ENCODE results near the gene DIP2C.

The DIP2C gene

DNA sequence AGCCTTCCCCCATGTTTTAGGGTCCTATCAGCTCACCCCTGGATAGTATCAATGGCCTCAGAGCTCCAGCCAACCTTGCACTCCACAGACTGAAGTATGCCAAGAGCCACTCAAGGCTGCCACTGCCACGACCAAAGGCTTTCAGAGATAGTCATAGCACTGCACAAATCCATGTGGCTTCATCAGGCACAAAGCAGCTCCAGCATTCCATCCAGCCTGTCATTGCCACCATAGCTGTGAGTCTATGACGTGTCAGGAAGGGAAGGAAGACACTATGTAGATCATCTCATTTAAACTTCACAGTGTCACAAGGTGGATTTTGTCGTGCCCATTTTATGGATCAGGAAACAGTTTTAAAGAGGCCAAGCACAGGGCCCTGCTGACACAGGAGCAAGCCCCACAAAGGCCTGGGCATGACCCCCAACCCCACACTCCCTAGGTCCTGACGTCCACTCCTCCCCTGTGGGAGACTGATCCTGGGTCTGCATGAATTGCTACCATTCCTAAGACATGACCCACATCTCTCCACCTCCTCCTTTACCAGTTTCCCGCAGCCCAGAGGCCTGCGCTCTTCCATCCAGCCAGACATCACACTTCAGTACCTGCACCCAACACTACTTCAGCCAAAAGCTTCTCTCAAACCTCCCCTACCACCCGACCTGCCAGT is 119.4 kb downstream of the DIP2C start:
- Histone ChIP-seq H3K27me3 (ENCODE audit: control insufficient read depth, insufficient read depth, low read length) (no peaks in the 10 kb centered on the region), H3K4me3 (ENCODE audit: low read length) (no peak overlapping the region), H3K4me2 (ENCODE audit: low read length) (no peak overlapping the region), H3K9me3 (replicated peaks; ENCODE audit: low read length) (peaks cover 3% of the 10 kb centered on the region), H3K9ac (ENCODE audit: low read depth, low read length) (no peak overlapping the region), H3K36me3 (ENCODE audit: insufficient read depth, low read length) (no peaks in the 10 kb centered on the region), H3K4me1 (ENCODE audit: control insufficient read depth, insufficient read depth, low read length) (no peaks in the 10 kb centered on the region)

DNA sequence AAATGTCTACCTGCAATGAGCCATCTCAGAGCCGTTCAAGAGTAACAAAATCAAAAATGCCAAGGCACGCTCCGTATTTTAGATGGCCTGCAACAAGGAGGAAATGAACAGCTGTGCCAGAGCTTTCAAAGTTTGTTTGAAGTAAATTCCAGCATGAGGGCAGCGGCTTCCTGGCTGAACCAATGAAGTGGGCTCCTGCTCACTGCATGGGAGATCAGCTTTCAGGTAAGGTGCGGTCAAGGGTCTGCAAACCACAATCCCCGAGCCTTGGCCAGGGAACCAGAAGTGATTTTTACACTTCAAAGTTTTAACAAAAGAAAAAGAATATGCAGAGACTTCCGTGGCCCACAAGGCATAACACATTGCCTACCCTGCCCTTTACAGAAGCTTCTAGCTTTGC is 120.6 kb downstream of the DIP2C start:
- no peaks in the 10 kb centered on the region for H3K36me3 ChIP-seq (ENCODE audit: insufficient read depth, low read length)
- H3K4me1 ChIP-seq (ENCODE audit: control insufficient read depth, insufficient read depth, low read length): no peaks in the 10 kb centered on the region
- H3K4me3 ChIP-seq (ENCODE audit: low read length): no peak overlapping the region
- peaks cover 8% of the 10 kb centered on the region for H3K9me3 ChIP-seq (replicated peaks; ENCODE audit: low read length)
- H3K9ac ChIP-seq (ENCODE audit: low read depth, low read length): no peak overlapping the region
- no peak overlapping the region for H3K4me2 ChIP-seq (ENCODE audit: low read length)
- no peaks in the 10 kb centered on the region for H3K27me3 ChIP-seq (ENCODE audit: control insufficient read depth, insufficient read depth, low read length)

DNA sequence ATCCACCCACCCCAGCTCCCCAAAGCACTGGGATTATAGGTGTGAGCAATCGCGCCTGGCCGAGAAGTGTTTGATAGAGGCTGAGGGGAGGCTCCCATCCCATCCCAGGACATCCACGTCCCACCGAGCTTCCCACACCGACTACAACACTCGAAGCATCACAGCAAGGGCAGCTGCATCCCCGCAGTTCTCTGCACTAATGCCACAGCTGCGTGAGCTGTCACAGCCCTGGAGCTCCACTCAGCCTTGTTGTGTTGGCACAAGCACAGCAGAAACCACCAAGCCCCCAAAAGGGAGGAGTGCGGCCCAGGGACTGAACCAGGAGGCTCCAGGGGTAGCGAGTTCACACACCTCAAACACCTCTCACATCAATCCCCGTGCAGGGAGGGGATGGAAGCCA is 121.6 kb downstream of the DIP2C start:
- no peak overlapping the region for H3K4me3 ChIP-seq (ENCODE audit: low read length)
- H3K4me1 ChIP-seq (ENCODE audit: control insufficient read depth, insufficient read depth, low read length): no peaks in the 10 kb centered on the region
- no peaks in the 10 kb centered on the region for H3K27me3 ChIP-seq (ENCODE audit: control insufficient read depth, insufficient read depth, low read length)
- no peak overlapping the region for H3K4me2 ChIP-seq (ENCODE audit: low read length)
- H3K9ac ChIP-seq (ENCODE audit: low read depth, low read length): no peak overlapping the region
- no peaks in the 10 kb centered on the region for H3K36me3 ChIP-seq (ENCODE audit: insufficient read depth, low read length)
- H3K9me3 ChIP-seq (replicated peaks; ENCODE audit: low read length): peaks cover 8% of the 10 kb centered on the region

DNA sequence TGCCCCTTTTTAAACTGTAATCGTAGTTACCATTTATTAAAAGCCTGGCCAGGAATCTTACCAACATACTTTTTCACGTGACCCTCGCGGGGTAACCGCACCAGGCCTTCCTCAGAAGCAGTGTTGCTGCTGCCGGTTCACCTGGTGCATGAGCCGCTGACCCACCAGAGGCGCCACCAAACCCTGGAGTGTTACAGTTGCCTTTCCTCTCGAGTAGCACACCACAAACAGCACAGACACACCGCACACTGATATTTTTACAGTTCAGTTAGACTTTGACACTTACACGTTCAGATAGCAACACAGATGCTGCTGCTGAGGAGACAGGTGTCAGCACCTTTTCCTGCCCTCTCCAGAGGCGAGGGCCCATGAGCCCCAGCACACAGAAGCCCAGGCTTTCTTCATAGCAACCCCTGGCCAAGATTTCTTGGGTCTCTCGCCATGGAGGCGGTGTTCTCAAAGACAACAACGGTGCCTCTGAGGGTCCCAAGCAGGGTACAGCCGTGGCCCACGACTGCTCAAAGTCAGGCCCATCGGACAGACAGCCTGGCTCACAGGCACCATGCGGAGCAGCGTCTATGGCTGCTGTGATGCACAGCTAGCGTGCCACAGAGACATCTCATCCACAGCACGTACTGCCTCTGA is 123.1 kb downstream of the DIP2C start:
- no peak overlapping the region for H3K4me3 ChIP-seq (ENCODE audit: low read length)
- peaks cover 8% of the 10 kb centered on the region for H3K9me3 ChIP-seq (replicated peaks; ENCODE audit: low read length)
- no peaks in the 10 kb centered on the region for H3K27me3 ChIP-seq (ENCODE audit: control insufficient read depth, insufficient read depth, low read length)
- H3K36me3 ChIP-seq (ENCODE audit: insufficient read depth, low read length): no peaks in the 10 kb centered on the region
- no peak overlapping the region for H3K4me2 ChIP-seq (ENCODE audit: low read length)
- no peak overlapping the region for H3K9ac ChIP-seq (ENCODE audit: low read depth, low read length)
- H3K4me1 ChIP-seq (ENCODE audit: control insufficient read depth, insufficient read depth, low read length): no peaks in the 10 kb centered on the region

DNA sequence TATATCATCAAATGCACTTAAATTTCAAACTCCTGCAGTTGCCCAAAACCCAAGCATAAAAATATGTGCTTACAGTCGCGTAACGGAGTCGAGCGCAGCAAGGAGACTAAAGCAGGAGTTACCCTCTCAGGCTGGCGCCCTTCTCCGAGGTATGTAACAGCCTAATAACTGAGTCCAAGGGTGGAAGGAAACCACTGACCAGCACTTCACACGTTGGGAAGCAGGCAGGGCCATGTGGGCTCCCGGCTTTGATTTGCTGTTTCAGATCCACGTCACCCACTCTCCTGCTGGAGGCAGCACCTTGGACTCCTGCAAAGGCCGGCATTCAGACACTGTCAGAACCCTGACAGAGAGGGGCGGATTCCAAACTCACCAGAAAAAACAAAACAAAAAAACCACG is 123.8 kb downstream of the DIP2C start:
- Histone ChIP-seq H3K4me3 (ENCODE audit: low read length) (no peak overlapping the region), H3K9ac (ENCODE audit: low read depth, low read length) (no peak overlapping the region), H3K4me2 (ENCODE audit: low read length) (no peak overlapping the region)

DNA sequence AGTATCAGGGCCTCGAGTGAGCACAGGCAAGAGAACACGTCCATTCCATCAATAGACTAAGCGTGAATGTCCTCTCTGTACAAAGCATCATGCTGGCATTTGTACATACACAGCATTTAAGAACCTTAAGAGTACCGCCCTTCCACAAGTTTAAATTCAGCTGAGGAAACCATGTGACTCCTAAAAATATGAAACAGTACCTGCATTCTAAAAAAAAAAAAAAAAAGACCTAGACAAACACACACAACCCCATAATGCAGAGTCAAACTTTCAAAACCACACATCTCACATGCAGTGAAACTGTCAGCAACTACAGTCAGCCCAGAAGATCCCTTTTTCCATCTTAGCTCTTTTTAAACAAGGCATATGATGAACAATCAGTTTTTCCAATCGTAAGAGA is 124.3 kb downstream of the DIP2C start:
- H3K9me3 ChIP-seq (replicated peaks; ENCODE audit: low read length): peaks cover 8% of the 10 kb centered on the region
- H3K9ac ChIP-seq (ENCODE audit: low read depth, low read length): no peak overlapping the region
- no peaks in the 10 kb centered on the region for H3K4me1 ChIP-seq (ENCODE audit: control insufficient read depth, insufficient read depth, low read length)
- H3K4me2 ChIP-seq (ENCODE audit: low read length): no peak overlapping the region
- no peaks in the 10 kb centered on the region for H3K27me3 ChIP-seq (ENCODE audit: control insufficient read depth, insufficient read depth, low read length)
- no peaks in the 10 kb centered on the region for H3K36me3 ChIP-seq (ENCODE audit: insufficient read depth, low read length)
- no peak overlapping the region for H3K4me3 ChIP-seq (ENCODE audit: low read length)

More for the DNA sequence above, 123.8 kb downstream of the DIP2C start:
- Histone ChIP-seq H3K27me3 (ENCODE audit: control insufficient read depth, insufficient read depth, low read length) (no peaks in the 10 kb centered on the region), H3K36me3 (ENCODE audit: insufficient read depth, low read length) (no peaks in the 10 kb centered on the region), H3K9me3 (replicated peaks; ENCODE audit: low read length) (peaks cover 8% of the 10 kb centered on the region), H3K4me1 (ENCODE audit: control insufficient read depth, insufficient read depth, low read length) (no peaks in the 10 kb centered on the region)

DNA sequence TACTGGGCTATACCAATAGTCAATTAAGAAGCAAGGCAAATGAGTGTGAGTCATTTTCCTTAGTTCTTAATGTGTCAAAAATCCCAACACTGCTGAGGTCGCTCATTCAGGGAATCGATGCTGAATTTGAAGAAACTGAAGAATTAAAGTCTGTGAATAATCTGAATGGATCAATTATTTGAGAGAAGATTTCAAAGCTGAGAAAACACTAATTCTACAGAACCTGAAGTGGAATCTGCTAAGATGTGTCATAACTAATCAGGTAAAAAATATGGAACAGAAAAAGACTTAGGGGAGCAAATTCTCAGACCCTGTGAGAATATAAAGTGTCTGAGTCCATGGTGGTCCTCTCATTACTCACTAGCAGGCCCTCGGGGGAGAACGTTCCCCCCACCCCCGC is 125.6 kb downstream of the DIP2C start:
- Histone ChIP-seq H3K27me3 (ENCODE audit: control insufficient read depth, insufficient read depth, low read length) (no peaks in the 10 kb centered on the region), H3K9ac (ENCODE audit: low read depth, low read length) (no peak overlapping the region), H3K4me1 (ENCODE audit: control insufficient read depth, insufficient read depth, low read length) (no peaks in the 10 kb centered on the region), H3K4me3 (ENCODE audit: low read length) (no peak overlapping the region), H3K9me3 (replicated peaks; ENCODE audit: low read length) (peaks cover 5% of the 10 kb centered on the region), H3K4me2 (ENCODE audit: low read length) (no peak overlapping the region), H3K36me3 (ENCODE audit: insufficient read depth, low read length) (no peaks in the 10 kb centered on the region)

DNA sequence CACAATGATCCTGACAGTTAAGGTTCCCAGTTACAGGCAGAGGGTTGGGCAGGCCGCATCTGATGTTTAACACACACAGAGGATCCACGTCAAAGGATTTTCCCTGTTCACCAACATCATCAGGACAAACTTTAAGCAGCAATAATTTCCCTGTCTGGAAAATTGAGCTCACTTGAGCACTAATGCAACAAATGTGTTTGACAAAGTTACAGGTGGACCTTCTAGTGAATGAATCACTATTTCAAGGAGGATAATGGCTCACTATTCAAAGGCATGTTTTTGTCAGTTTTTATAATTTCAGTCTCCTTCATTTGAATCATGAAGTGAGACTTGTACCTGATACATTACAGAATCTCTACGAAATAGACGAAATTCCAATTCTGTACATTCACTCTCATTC is 127.3 kb downstream of the DIP2C start:
- Histone ChIP-seq H3K9ac (ENCODE audit: low read depth, low read length) (no peak overlapping the region), H3K27me3 (ENCODE audit: control insufficient read depth, insufficient read depth, low read length) (no peaks in the 10 kb centered on the region), H3K36me3 (ENCODE audit: insufficient read depth, low read length) (no peaks in the 10 kb centered on the region), H3K4me2 (ENCODE audit: low read length) (no peak overlapping the region), H3K9me3 (replicated peaks; ENCODE audit: low read length) (peaks cover 5% of the 10 kb centered on the region), H3K4me1 (ENCODE audit: control insufficient read depth, insufficient read depth, low read length) (no peaks in the 10 kb centered on the region), H3K4me3 (ENCODE audit: low read length) (no peak overlapping the region)

DNA sequence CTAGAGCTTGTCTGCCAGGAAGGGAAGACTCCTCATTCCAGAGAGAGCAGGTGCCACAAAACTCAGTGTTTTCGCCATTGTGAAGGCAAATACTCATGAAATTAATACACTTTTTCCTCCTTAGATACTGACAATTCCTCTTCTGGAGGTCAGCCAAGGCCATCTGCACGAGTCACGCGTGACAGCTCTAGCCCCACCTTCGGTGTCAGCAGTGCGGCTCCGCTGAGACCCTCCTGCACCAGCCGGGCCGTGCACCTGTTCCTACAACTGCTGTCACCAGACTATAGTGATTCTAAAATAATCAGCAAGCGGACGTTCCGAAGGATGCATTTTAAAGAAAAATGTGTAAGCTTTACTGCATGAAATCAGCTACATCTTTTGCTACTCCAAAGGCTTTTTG is 127.7 kb downstream of the DIP2C start:
- no peak overlapping the region for H3K9ac ChIP-seq (ENCODE audit: low read depth, low read length)
- H3K36me3 ChIP-seq (ENCODE audit: insufficient read depth, low read length): no peaks in the 10 kb centered on the region
- H3K4me3 ChIP-seq (ENCODE audit: low read length): no peak overlapping the region
- peaks cover 5% of the 10 kb centered on the region for H3K9me3 ChIP-seq (replicated peaks; ENCODE audit: low read length)
- no peaks in the 10 kb centered on the region for H3K4me1 ChIP-seq (ENCODE audit: control insufficient read depth, insufficient read depth, low read length)
- no peaks in the 10 kb centered on the region for H3K27me3 ChIP-seq (ENCODE audit: control insufficient read depth, insufficient read depth, low read length)
- no peak overlapping the region for H3K4me2 ChIP-seq (ENCODE audit: low read length)

DNA sequence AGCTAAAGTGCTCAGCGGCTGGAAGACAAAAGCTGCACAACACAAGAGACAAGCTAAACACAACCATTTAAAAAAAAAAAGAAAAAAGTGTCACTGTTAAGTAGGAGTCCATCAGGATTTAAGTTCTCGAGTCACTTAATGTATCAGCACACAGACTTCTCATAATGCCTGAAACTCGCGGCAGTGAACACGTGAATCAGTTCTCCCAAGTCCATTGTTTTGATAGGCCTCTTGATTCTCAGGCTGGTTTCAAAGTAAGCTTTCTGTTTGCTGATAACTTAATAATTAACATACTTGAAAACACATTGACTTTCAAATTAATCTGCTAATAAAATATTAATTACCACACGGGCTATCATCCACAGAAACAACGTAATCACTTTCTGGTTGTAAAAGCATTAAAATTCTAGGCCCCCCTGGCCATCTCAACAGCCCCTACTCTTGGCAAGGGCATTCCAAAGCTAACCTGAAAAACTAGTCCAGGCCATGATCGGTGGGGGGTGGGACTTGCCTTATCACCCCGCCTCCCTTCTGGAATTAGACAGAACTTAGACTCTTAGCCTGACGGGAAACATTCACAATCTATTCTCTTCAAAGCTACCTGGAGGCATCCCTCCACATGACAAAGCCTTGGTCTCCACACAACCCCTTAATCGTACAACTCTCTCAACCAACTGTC is 129.0 kb downstream of the DIP2C start:
- Histone ChIP-seq H3K4me2 (ENCODE audit: low read length) (no peak overlapping the region), H3K36me3 (ENCODE audit: insufficient read depth, low read length) (no peaks in the 10 kb centered on the region), H3K4me3 (ENCODE audit: low read length) (no peak overlapping the region), H3K4me1 (ENCODE audit: control insufficient read depth, insufficient read depth, low read length) (no peaks in the 10 kb centered on the region), H3K9ac (ENCODE audit: low read depth, low read length) (no peak overlapping the region), H3K27me3 (ENCODE audit: control insufficient read depth, insufficient read depth, low read length) (no peaks in the 10 kb centered on the region), H3K9me3 (replicated peaks; ENCODE audit: low read length) (peaks cover 5% of the 10 kb centered on the region)

DNA sequence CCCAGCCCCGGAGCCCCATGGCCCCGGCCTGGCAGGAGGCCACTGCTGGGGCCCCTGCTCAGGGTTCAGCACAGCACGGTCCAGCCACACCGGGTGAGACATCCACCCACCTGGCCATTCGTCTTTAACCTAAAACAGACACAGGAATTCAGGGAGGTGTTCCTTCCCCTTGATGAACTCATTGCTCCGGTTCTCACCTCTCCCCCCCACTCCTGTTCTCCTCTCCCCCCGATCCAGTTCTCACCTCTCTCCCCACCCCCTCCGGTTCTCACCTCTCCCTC is 129.8 kb downstream of the DIP2C start:
- H3K9me3 ChIP-seq (replicated peaks; ENCODE audit: low read length): peaks cover 5% of the 10 kb centered on the region
- no peaks in the 10 kb centered on the region for H3K36me3 ChIP-seq (ENCODE audit: insufficient read depth, low read length)
- no peak overlapping the region for H3K9ac ChIP-seq (ENCODE audit: low read depth, low read length)
- no peak overlapping the region for H3K4me3 ChIP-seq (ENCODE audit: low read length)
- H3K4me1 ChIP-seq (ENCODE audit: control insufficient read depth, insufficient read depth, low read length): peaks cover under 1% of the 10 kb centered on the region
- H3K4me2 ChIP-seq (ENCODE audit: low read length): no peak overlapping the region
- no peaks in the 10 kb centered on the region for H3K27me3 ChIP-seq (ENCODE audit: control insufficient read depth, insufficient read depth, low read length)
